Sigmoid colon (tissue), 7 donors: ENCODE measurements around the gene ARRB2. TPM values are rescaled to one million over a fixed set of nuclear protein-coding genes. Genes with fewer than 3 reads are reported as not detected.

Source experiments
- DNase-seq: peaks from one replicate; pipeline ENCODE4 v3.0.0-alpha.2; 2019
- H3K27ac ChIP-seq, 4 donors: fragments of 200-600 bp; sonication (generic); one replicate each; pipeline ENCODE4 v1.5.1; 2016 to 2019; ENCODE audit warnings: mild to moderate bottlenecking in 1 of 4
- H3K27me3 ChIP-seq, 3 donors: fragments of 200-600 bp; sonication (generic); one replicate each; pipeline ENCODE4 v1.5.1; 2019; ENCODE audit warnings: mild to moderate bottlenecking in 1 of 3
- H3K36me3 ChIP-seq, 4 donors: fragments of 200-600 bp; sonication (generic); one replicate each; pipeline ENCODE4 v1.5.1; 2016 to 2019
- H3K4me1 ChIP-seq, 4 donors: fragments of 200-600 bp; sonication (generic); one replicate each; pipeline ENCODE4 v1.5.1; 2017 to 2019
- H3K4me3 ChIP-seq, 4 donors: fragments of 200-600 bp; sonication (generic); one replicate each; pipeline ENCODE4 v1.5.1; 2017 to 2019; ENCODE audit warnings: mild to moderate bottlenecking in 2 of 4, moderate library complexity in 1 of 4
- H3K9me3 ChIP-seq, 4 donors: fragments of 200-600 bp in 3 of 4; sonication (generic) in 3 of 4; one replicate each; pipeline versions ENCODE4 v1.5.1 to v1.6.1; 2013 to 2019
- EP300 ChIP-seq, 4 donors: sonication (generic); formaldehyde crosslinking; IDR thresholded peaks; one replicate each; pipeline ENCODE4 v1.6.1; 2017; ENCODE audit warnings: antibody characterized with exemption in 4 of 4
- POLR2A ChIP-seq, 2 donors: fragments of 450-650 bp; IDR thresholded peaks; one replicate each; pipeline ENCODE4 v1.6.1; 2016; ENCODE audit warnings: antibody characterized with exemption in 2 of 2, mild to moderate bottlenecking in 2 of 2, moderate library complexity in 2 of 2
- POLR2AphosphoS5 ChIP-seq, 4 donors: sonication (generic); formaldehyde crosslinking; IDR thresholded peaks; one replicate each; pipeline ENCODE4 v1.6.1; 2017; ENCODE audit warnings: antibody characterized with exemption in 4 of 4
- WGBS, 2 donors: extraction: QIAGEN DNeasy Blood & Tissue Kit; methylation state at CpG; one replicate each; pipeline ENCODE4 v1.1.7; 2013; 5-methylcytosine and 5-hydroxymethylcytosine counted together
- intact Hi-C: fragments of 100-400 bp; cut with DNase I; formaldehyde crosslinking; loops from one replicate; pipeline ENCODE4 v1.15.1; 2023
- polyA plus RNA-seq, 3 donors: library from polyadenylated mRNA; stranded (reverse); fragments of 200-250 nt; gene quantifications; one replicate each; pipeline ENCODE4 v1.2.3, GENCODE V29; 2013
- total RNA-seq, 4 donors: library from RNA; depleted of rRNA; stranded (reverse); fragments of >200 nt; gene quantifications; one replicate each; pipeline ENCODE4 v1.1.0, GENCODE V29; 2016
- TF ChIP-seq, protein P1 (sequence below), 4 experiments: fragments of 450-650 bp in 3 of 4; fragments of 200-600 bp in 1 of 4; IDR thresholded peaks; one replicate each; pipeline ENCODE4 v1.5.1; 2016 to 2019; ENCODE audit warnings: antibody characterized with exemption in 4 of 4, mild to moderate bottlenecking in 3 of 4, moderate library complexity in 2 of 4
- donor health status: healthy with polysubstance abuse.
- donor health status: Bipolar disorder and iron deficiency.
- donor health status: healthy.

The ARRB2 gene
- total and polyA plus RNA-seq, 7 donors: 22.1 to 51.7 (median 35.7) TPM

DNA sequence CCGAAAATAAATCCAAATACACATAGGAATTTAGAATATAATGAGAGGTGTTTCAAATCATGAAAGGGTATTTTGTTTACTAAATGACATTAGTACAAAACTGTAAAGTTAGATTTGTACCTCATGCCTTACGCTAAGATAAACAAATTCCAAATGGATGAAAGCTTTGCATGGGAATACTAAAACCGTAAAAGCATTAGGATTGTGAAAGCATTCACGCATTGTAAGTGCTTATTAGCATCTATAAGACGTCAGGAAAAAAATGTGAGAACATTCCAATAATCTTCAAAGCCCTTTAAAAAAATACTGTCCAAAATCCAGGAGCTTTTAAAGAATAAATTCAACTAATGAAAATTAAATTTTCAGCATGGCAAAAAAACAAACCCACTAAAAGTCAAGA is 44.1 kb upstream of the ARRB2 start:
- Histone ChIP-seq H3K27me3 (peaks cover 0 to 3% (median 0%) of the 10 kb centered on the region in 3 donors), H3K4me1 (no peaks in the 10 kb centered on the region), H3K9me3 (no peaks in the 10 kb centered on the region), H3K36me3 (peaks cover 0 to 7% (median 0%) of the 10 kb centered on the region in 4 donors), H3K27ac (no peak overlapping the region), H3K4me3 (no peak overlapping the region)
- intact Hi-C loops: no loop called here
- no peak for DNase-seq
- no peak for TF ChIP-seq POLR2AphosphoS5 (IDR thresholded peaks at IDR 0.05)
- TF ChIP-seq EP300 (IDR thresholded peaks at IDR 0.05): no peak
- TF ChIP-seq POLR2A (IDR thresholded peaks at IDR 0.05): no peak
- TF ChIP-seq, protein P1, sequence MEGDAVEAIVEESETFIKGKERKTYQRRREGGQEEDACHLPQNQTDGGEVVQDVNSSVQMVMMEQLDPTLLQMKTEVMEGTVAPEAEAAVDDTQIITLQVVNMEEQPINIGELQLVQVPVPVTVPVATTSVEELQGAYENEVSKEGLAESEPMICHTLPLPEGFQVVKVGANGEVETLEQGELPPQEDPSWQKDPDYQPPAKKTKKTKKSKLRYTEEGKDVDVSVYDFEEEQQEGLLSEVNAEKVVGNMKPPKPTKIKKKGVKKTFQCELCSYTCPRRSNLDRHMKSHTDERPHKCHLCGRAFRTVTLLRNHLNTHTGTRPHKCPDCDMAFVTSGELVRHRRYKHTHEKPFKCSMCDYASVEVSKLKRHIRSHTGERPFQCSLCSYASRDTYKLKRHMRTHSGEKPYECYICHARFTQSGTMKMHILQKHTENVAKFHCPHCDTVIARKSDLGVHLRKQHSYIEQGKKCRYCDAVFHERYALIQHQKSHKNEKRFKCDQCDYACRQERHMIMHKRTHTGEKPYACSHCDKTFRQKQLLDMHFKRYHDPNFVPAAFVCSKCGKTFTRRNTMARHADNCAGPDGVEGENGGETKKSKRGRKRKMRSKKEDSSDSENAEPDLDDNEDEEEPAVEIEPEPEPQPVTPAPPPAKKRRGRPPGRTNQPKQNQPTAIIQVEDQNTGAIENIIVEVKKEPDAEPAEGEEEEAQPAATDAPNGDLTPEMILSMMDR (IDR thresholded peaks at IDR 0.05): no peak
- 74 to 77% methylated on average over 5 of the region's 5 CpGs for WGBS, 2 donors

DNA sequence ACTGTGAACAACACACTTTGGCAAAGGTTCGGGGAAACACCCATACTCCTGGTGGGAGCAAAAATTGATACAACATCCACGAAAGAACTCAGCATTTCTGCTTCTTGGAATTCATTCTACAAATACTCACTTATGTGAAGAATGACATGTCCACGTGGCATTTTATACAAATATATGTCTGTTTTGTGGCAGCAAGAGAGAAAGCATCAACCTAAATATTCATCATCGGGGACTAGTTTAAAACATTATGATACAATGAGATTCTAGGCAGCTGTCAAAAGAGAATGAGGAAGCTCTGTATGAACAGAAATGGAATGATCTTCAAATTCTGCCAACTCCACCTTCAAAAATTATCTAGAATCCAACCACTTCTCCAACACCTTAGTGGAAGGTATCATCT is 43.3 kb upstream of the ARRB2 start:
- WGBS, 2 donors: 70 to 83% methylated on average over 4 of the region's 4 CpGs
- H3K4me1 ChIP-seq: no peaks in the 10 kb centered on the region
- intact Hi-C loops: no loop called here
- peaks cover 0 to 3% (median 0%) of the 10 kb centered on the region in 3 donors for H3K27me3 ChIP-seq
- no peak overlapping the region for H3K27ac ChIP-seq
- H3K9me3 ChIP-seq: no peaks in the 10 kb centered on the region
- no peak for DNase-seq
- H3K36me3 ChIP-seq: peaks cover 0 to 16% (median 2%) of the 10 kb centered on the region in 4 donors
- H3K4me3 ChIP-seq: no peak overlapping the region
- no peak for TF ChIP-seq POLR2AphosphoS5 (IDR thresholded peaks at IDR 0.05)
- TF ChIP-seq POLR2A (IDR thresholded peaks at IDR 0.05): no peak
- TF ChIP-seq, protein P1 (IDR thresholded peaks at IDR 0.05): no peak
- TF ChIP-seq EP300 (IDR thresholded peaks at IDR 0.05): no peak

DNA sequence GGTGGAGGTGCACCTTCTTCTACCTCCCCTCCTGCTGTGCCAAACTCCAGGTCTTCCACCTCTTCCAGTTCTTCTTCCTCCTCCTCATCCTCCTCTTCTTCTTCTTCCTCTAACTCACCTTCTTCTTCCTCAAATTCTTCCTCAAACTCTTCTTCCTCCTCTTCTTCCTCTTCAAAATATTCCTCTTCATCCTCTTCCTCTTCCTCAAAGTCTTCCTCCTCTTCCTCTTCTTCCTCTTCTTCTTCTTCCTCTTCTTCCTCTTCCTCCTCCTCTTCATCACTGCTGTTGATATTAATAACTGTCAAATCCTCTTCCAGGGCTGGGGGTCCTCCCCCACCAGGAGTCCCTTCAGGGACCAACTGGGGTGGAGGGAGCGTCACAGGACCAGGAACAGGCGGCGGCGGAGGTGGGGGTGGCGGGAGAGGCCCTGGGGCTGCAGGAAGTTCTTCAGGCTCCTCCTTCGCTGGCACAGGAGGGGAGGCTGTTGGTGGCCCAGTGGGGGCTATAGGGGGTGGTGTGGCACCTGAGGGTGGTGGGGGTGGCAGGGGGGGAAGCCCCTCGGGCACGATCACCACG is 38.3 kb upstream of the ARRB2 start:
- DNase-seq: no peak
- Histone ChIP-seq H3K27ac (no peak overlapping the region), H3K36me3 (peaks cover 23 to 66% (median 47%) of the 10 kb centered on the region in 4 donors), H3K4me3 (no peak overlapping the region), H3K27me3 (no peaks in the 10 kb centered on the region), H3K9me3 (no peaks in the 10 kb centered on the region), H3K4me1 (no peaks in the 10 kb centered on the region)
- intact Hi-C loops: no loop called here
- WGBS, 2 donors: 94 to 97% methylated on average over 9 of the region's 9 CpGs
- TF ChIP-seq, protein P1 (IDR thresholded peaks at IDR 0.05): no peak
- TF ChIP-seq EP300 (IDR thresholded peaks at IDR 0.05) (no peak), POLR2AphosphoS5 (IDR thresholded peaks at IDR 0.05) (no peak), POLR2A (IDR thresholded peaks at IDR 0.05) (no peak)

DNA sequence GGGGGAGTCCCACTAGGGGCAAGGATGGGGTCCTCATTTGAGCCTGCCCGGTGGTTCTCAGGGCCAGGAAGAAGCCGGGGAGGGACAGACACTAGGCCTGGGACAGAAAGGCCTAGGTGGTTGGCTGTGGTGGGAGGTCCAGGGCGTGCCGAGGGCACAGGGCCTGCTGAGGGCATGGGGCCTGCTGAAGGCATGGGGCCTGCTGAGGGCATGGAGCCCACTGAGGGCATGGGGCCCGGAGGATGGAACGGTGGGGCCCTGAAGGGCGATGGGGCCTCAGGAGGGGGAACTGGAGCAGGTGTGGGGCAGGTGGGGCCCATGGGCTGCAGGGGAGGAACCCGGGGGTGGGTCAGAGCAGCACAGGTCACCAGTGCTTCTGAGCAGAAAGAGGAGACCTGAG is 37.7 kb upstream of the ARRB2 start:
- no peaks in the 10 kb centered on the region for H3K27me3 ChIP-seq
- WGBS, 2 donors: 86 to 87% methylated on average over 8 of the region's 8 CpGs
- intact Hi-C loops: no loop called here
- H3K4me1 ChIP-seq: no peaks in the 10 kb centered on the region
- peaks cover 23 to 71% (median 51%) of the 10 kb centered on the region in 4 donors for H3K36me3 ChIP-seq
- no peak overlapping the region for H3K27ac ChIP-seq
- no peak overlapping the region for H3K4me3 ChIP-seq
- no peaks in the 10 kb centered on the region for H3K9me3 ChIP-seq
- TF ChIP-seq POLR2AphosphoS5 (IDR thresholded peaks at IDR 0.05) (no peak), POLR2A (IDR thresholded peaks at IDR 0.05) (no peak), EP300 (IDR thresholded peaks at IDR 0.05) (no peak)
- TF ChIP-seq, protein P1 (IDR thresholded peaks at IDR 0.05): no peak
- no peak for DNase-seq

DNA sequence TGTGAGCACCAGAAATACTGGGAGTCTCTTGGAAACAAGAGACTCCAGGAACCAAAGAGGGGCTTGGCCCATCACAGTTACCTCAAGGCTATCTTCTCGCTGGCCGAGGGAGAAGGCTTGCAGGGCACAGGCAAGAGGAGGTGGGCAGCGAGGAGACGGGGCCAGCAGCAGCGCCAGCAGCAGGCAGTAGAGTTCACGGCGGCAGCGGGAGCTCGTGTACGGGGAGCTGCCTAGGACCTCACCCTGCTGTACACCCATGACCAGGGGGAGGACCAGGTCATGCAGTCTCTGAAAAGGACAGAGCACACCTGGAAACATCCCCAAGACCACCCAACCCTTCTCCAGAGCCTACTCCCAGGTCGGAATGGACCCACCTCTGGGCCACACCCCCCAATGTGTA is 37.3 kb upstream of the ARRB2 start:
- Histone ChIP-seq H3K4me3 (no peak overlapping the region), H3K36me3 (peaks cover 23 to 73% (median 51%) of the 10 kb centered on the region in 4 donors), H3K9me3 (no peaks in the 10 kb centered on the region), H3K27me3 (no peaks in the 10 kb centered on the region), H3K4me1 (no peaks in the 10 kb centered on the region), H3K27ac (no peak overlapping the region)
- WGBS, 2 donors: 87 to 94% methylated on average over 11 of the region's 11 CpGs
- TF ChIP-seq EP300 (IDR thresholded peaks at IDR 0.05) (no peak), POLR2A (IDR thresholded peaks at IDR 0.05) (no peak), POLR2AphosphoS5 (IDR thresholded peaks at IDR 0.05) (no peak)
- TF ChIP-seq, protein P1 (IDR thresholded peaks at IDR 0.05): no peak
- DNase-seq: no peak
- intact Hi-C loops: no loop called here
